OCI-LY3 (cell line): ENCODE results near the gene FKBP5.

ENCODE experiments used
- H2AFZ ChIP-seq: fragments of 200-600, 300-600 bp; shearing (Covaris generic); 2 replicates; pipeline ENCODE4 v1.6.0; 2014; ENCODE audit warnings: antibody characterized with exemption, low read depth, low read length
- H3K27ac ChIP-seq: fragments of 200-600, 300-600 bp; sonication (generic); 2 replicates; pipeline ENCODE4 v1.5.1; 2014; ENCODE audit warnings: mild to moderate bottlenecking, low read length, moderate library complexity, mixed read lengths
- H3K27me3 ChIP-seq: fragments of 200-600, 300-600 bp; sonication (generic); 2 replicates; pipeline ENCODE4 v1.6.1; 2014; ENCODE audit warnings: low read depth, low read length, mixed read lengths
- H3K36me3 ChIP-seq: fragments of 200-600, 300-600 bp; sonication (generic); replicated peaks from 2 replicates; pipeline ENCODE3; 2014; ENCODE audit warnings: low read depth, low read length, mixed read lengths
- H3K4me1 ChIP-seq: fragments of 300-600, 200-600 bp; sonication (generic); 2 replicates; pipeline ENCODE4 v1.6.1; 2014; ENCODE audit warnings: low read length, mixed read lengths
- H3K4me2 ChIP-seq: fragments of 200-600, 300-600 bp; sonication (generic); 2 replicates; pipeline ENCODE4 v1.6.1; 2014; ENCODE audit warnings: low read length, mixed read lengths
- H3K4me3 ChIP-seq: fragments of 300-600, 200-600 bp; sonication (generic); 2 replicates; pipeline ENCODE4 v1.5.1; 2014; ENCODE audit warnings: antibody characterized with exemption, mild to moderate bottlenecking, low read length, moderate library complexity
- H3K79me2 ChIP-seq: fragments of 300-600, 200-600 bp; shearing (Covaris generic); 2 replicates; pipeline ENCODE4 v1.6.1; 2014; ENCODE audit warnings: mild to moderate bottlenecking, low read length, mixed read lengths
- H3K9ac ChIP-seq: fragments of 300-600, 200-600 bp; shearing (Covaris generic); 2 replicates; pipeline ENCODE4 v1.6.0; 2014; ENCODE audit warnings: mild to moderate bottlenecking, low read length, moderate library complexity
- H3K9me3 ChIP-seq: fragments of 200-600, 300-600 bp; shearing (Covaris generic); 2 replicates; pipeline ENCODE4 v1.6.1; 2014; ENCODE audit warnings: low read length, mixed read lengths; ENCODE audit not compliant: insufficient read depth
- H4K20me1 ChIP-seq: fragments of 200-600, 300-600 bp; sonication (generic); 2 replicates; pipeline ENCODE4 v1.6.1; 2016; ENCODE audit warnings: low read length, mixed read lengths; ENCODE audit not compliant: insufficient read depth
- EZH2phosphoT487 ChIP-seq: fragments of 200-600 bp; shearing (Covaris generic); IDR thresholded peaks from 2 replicates; pipeline ENCODE4 v1.6.1; 2018; ENCODE audit warnings: antibody characterized with exemption, mixed run types, low read depth
- TF ChIP-seq, protein P1 (sequence below): fragments of 200-600, 300-600 bp; sonication (generic); IDR thresholded peaks from 2 replicates; pipeline ENCODE4 v1.5.1; 2014; ENCODE audit warnings: antibody characterized with exemption, low read length, low read depth

The FKBP5 gene

DNA sequence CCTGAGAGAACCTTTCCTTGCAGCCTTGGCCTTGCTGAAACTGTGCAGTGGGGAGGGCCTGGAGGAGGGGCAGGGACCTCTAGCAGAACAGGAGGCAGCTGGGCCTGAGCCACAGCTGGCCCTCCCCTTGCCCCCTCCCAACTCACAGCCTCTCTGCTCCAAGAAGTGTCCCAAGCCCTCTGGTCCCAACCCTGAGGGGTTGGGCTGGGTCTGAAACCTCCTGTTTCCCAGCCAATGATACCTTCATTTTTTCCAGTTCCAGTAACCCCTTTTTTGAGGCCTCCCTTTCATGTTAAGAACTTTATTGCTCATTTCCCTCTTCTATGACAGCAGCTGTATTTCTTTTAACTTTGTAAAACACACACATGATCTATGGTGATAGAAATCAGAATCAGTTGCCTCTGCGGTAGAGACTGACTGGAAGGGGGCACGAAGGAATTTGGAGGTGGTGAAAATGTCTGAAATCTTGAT is 30.2 kb upstream of the FKBP5 start:
- H3K27me3 ChIP-seq: no peaks in the 10 kb centered on the region

DNA sequence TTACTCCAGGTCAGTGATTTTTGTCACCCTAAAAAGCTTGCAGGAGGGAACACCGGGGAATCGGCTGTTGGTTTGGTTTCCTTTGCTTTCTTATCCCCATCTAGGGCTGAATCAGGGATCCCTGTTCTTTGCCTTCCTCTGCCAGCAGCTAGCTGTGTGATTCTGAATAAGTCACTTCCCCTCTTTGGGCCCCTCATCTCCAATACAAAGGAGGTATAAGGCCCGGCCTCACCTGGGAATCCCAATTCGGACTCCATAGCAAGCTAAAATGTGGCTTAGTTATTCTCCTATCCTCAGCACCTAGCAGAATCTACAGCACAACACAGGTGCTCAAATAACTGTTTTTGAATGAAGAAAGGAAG is 29.6 kb upstream of the FKBP5 start:
- TF ChIP-seq, protein P1, sequence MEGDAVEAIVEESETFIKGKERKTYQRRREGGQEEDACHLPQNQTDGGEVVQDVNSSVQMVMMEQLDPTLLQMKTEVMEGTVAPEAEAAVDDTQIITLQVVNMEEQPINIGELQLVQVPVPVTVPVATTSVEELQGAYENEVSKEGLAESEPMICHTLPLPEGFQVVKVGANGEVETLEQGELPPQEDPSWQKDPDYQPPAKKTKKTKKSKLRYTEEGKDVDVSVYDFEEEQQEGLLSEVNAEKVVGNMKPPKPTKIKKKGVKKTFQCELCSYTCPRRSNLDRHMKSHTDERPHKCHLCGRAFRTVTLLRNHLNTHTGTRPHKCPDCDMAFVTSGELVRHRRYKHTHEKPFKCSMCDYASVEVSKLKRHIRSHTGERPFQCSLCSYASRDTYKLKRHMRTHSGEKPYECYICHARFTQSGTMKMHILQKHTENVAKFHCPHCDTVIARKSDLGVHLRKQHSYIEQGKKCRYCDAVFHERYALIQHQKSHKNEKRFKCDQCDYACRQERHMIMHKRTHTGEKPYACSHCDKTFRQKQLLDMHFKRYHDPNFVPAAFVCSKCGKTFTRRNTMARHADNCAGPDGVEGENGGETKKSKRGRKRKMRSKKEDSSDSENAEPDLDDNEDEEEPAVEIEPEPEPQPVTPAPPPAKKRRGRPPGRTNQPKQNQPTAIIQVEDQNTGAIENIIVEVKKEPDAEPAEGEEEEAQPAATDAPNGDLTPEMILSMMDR: no peak
- TF ChIP-seq EZH2phosphoT487: no peak
- Histone ChIP-seq H3K4me2 (peak overlapping the region; percentile 96), H3K9ac (peak overlapping the region; percentile 85), H3K36me3 (no peaks in the 10 kb centered on the region), H3K4me3 (peak overlapping the region; percentile 74), H3K27me3 (no peaks in the 10 kb centered on the region), H3K27ac (peak overlapping the region; percentile 99), H4K20me1 (no peaks in the 10 kb centered on the region), H3K79me2 (no peaks in the 10 kb centered on the region), H3K9me3 (no peaks in the 10 kb centered on the region), H2AFZ (peak overlapping the region; percentile 43), H3K4me1 (peaks cover 62% of the 10 kb centered on the region)

More for the DNA sequence above, 30.2 kb upstream of the FKBP5 start:
- Histone ChIP-seq H3K9ac (peak overlapping the region; percentile 85), H3K4me2 (peak overlapping the region; percentile 96), H4K20me1 (no peaks in the 10 kb centered on the region), H3K27ac (peak overlapping the region; percentile 99), H3K79me2 (no peaks in the 10 kb centered on the region), H3K36me3 (no peaks in the 10 kb centered on the region), H2AFZ (peak overlapping the region; percentile 43; the same call in 1 of the 2 replicates), H3K4me3 (peak overlapping the region; percentile 74), H3K4me1 (peaks cover 56% of the 10 kb centered on the region), H3K9me3 (no peaks in the 10 kb centered on the region)
- TF ChIP-seq, protein P1: no peak
- TF ChIP-seq EZH2phosphoT487: no peak

DNA sequence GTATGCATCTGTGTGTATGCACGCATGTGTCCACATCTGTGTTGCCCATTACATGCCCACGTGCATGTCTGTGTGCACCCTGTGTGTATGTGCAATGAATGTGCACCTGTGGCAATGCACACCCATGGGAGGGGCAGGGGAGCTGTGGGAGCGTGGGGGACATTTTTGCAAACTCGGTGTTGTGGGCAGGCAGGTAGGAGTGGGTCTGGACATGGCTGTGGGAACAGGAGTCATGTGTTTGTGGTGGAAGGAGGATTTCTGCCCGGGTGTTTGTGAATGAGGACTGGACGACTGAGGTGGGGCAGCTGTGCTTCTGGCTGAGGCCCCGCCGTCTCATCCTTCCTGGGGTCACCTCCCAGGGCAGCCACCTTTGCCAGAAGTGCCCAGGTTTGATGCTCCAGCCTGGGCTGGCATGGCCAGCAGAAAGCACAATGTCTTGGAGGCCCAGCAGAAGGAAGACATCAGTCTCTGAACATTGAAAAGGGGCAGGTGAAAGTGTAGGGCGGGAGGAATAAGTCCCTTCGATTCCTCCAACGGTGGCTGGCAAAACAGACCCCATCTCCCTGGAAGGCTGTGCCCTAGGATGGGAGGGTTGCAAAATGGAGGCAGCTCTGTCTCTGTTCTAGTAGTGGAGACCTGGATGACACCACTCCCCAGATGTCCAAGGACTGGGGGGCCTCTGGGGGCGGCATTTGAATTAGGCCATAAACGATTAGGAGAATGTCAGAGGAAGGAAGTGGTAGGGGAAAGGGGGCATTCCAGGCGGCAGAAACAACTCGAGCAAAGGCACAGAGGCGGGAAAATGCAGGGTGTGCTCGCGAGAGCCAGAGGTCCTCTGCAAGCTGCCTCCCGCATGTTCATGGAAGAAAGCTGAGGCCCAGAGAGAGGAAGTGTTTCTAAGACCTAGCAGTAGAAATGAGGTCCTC is 29.0 kb upstream of the FKBP5 start:
- Histone ChIP-seq H3K27me3 (no peaks in the 10 kb centered on the region), H3K79me2 (no peaks in the 10 kb centered on the region), H3K4me3 (peak overlapping the region; percentile 74), H3K4me1 (peaks cover 64% of the 10 kb centered on the region), H3K9ac (peak overlapping the region; percentile 85), H3K27ac (peak overlapping the region; percentile 99), H3K4me2 (peak overlapping the region; percentile 96), H3K9me3 (no peaks in the 10 kb centered on the region), H4K20me1 (no peaks in the 10 kb centered on the region), H2AFZ (peak overlapping the region; percentile 43), H3K36me3 (no peaks in the 10 kb centered on the region)
- TF ChIP-seq, protein P1: no peak
- no peak for TF ChIP-seq EZH2phosphoT487

DNA sequence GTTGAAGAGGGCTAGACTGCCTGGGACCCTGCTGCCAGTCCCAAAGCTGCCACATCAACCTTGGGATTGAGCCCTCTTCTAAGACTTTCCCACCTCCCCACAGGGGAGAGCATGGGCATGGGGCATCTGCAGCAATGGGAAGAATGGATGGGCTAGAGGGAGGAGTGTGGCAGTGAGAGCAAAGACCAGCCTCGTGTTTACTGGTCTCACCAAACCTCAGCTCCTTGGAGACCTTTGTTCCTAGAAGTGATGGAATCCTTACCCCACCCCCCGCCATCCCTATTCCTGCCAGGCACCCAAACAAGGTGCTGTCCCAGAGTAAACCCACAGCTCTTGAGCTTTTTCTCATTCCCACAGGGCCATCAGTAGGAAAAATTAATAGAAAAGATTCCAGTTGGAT is 28.1 kb upstream of the FKBP5 start:
- no peaks in the 10 kb centered on the region for H4K20me1 ChIP-seq
- peak overlapping the region; percentile 99; the same call in 1 of the 2 replicates for H3K27ac ChIP-seq
- H3K4me3 ChIP-seq: no peak overlapping the region
- TF ChIP-seq, protein P1: no peak
- no peak for TF ChIP-seq EZH2phosphoT487
- no peaks in the 10 kb centered on the region for H3K9me3 ChIP-seq
- H3K79me2 ChIP-seq: no peaks in the 10 kb centered on the region
- H3K9ac ChIP-seq: no peak overlapping the region
- H2AFZ ChIP-seq: no peak overlapping the region
- no peak overlapping the region for H3K4me2 ChIP-seq
- peaks cover 60% of the 10 kb centered on the region for H3K4me1 ChIP-seq
- no peaks in the 10 kb centered on the region for H3K27me3 ChIP-seq
- no peaks in the 10 kb centered on the region for H3K36me3 ChIP-seq
